ENCODE measurements around the gene CDH4. TPM values are rescaled to one million over a fixed set of nuclear protein-coding genes. Genes with fewer than 3 reads are reported as not detected.

CDH4 gene
- total RNA-seq, 1 experiment from 2014 or later = 25.0 TPM

DNA sequence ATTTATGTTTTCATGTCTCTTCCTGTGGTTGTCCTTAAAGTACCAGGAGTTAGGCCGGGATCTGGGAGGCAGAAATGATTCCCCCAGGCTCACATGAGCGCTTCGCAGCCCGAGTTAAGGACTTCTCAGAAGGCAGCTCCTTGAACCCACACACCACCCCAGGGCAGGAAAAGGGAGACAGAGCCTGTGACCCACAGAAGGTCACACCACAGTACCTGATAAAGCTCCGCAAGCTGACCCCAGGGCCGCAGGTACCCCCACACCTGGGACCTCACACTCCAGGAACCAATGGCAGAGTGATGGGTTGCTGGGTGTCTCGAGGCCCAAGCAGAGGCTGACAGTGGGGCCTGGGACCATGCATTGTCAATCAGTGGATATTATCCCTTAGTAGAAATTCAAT is 207.6 kb downstream of the CDH4 start:
- H3K9me3 Mint-ChIP-seq (ENCODE audit: unreplicated experiment) = peaks cover 16% of the 10 kb centered on the region
- no TSS peak for BruUV-seq (replicated peaks)
- TF ChIP-seq, protein P1, sequence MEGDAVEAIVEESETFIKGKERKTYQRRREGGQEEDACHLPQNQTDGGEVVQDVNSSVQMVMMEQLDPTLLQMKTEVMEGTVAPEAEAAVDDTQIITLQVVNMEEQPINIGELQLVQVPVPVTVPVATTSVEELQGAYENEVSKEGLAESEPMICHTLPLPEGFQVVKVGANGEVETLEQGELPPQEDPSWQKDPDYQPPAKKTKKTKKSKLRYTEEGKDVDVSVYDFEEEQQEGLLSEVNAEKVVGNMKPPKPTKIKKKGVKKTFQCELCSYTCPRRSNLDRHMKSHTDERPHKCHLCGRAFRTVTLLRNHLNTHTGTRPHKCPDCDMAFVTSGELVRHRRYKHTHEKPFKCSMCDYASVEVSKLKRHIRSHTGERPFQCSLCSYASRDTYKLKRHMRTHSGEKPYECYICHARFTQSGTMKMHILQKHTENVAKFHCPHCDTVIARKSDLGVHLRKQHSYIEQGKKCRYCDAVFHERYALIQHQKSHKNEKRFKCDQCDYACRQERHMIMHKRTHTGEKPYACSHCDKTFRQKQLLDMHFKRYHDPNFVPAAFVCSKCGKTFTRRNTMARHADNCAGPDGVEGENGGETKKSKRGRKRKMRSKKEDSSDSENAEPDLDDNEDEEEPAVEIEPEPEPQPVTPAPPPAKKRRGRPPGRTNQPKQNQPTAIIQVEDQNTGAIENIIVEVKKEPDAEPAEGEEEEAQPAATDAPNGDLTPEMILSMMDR (IDR thresholded peaks at IDR 0.05; ENCODE audit: unreplicated experiment) = no peak
- CTCF ChIA-PET = no interaction called here
- H3K27me3 Mint-ChIP-seq (ENCODE audit: insufficient read depth, unreplicated experiment) = no peaks in the 10 kb centered on the region
- H3K4me1 Mint-ChIP-seq (ENCODE audit: insufficient read depth, unreplicated experiment) = no peaks in the 10 kb centered on the region
- POLR2A ChIA-PET = no interaction called here
- H3K36me3 Mint-ChIP-seq (ENCODE audit: insufficient read depth, unreplicated experiment) = no peaks in the 10 kb centered on the region
- intact Hi-C loops (cut with micrococcal nuclease) = no loop called here
- no peak for DNase-seq (ENCODE audit: unreplicated experiment)
- no peak overlapping the region for H3K27ac Mint-ChIP-seq (ENCODE audit: low read depth, unreplicated experiment)
- H3K4me3 Mint-ChIP-seq (ENCODE audit: unreplicated experiment) = no peak overlapping the region

DNA sequence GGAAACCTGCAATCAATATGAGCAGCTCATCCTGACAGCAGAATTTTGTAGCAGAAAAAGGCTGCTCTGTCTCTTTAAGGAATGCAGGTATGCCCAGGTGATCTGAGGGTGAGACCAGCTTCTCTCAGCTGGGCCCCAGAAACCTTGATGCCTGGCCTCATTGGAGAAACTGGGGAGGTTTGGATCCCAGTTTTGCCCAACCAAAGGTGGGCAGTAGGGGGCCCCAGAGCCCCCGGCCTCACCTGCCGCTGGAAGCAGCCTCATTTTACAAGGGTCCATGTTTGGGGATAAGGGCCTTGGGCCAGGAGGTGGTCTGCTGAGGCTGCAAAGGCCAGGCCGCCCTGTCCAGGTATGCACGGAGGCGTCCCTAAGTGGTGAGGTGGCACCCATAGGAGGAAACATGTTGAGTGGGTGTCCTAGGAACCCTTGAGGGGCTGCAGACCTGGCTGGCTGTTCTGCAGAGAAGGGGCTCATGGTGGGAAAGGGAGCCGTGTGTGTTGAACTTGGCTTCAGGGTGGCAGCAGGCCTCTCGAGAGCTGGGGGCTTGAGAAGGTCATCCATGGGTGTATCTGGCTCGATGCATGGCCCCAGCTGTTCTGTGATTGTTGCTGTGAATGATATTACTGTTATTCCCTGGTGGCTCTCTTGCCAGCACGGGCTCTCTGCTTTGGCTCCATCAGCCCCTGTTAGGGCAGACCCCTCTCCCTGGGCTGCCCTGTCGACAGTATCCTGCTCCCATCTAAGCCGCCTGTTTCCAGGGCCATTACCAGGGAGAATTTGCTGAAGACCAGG is 208.4 kb downstream of the CDH4 start:
- Mint-ChIP-seq H3K36me3 (ENCODE audit: insufficient read depth, unreplicated experiment) (no peaks in the 10 kb centered on the region), H3K27ac (ENCODE audit: low read depth, unreplicated experiment) (no peak overlapping the region), H3K27me3 (ENCODE audit: insufficient read depth, unreplicated experiment) (no peaks in the 10 kb centered on the region), H3K9me3 (ENCODE audit: unreplicated experiment) (peaks cover 15% of the 10 kb centered on the region), H3K4me3 (ENCODE audit: unreplicated experiment) (no peak overlapping the region), H3K4me1 (ENCODE audit: insufficient read depth, unreplicated experiment) (no peaks in the 10 kb centered on the region)
- no TSS peak for BruUV-seq (replicated peaks)
- ChIA-PET POLR2A (no interaction called here), CTCF (no interaction called here)
- TF ChIP-seq, protein P1 (IDR thresholded peaks at IDR 0.05; ENCODE audit: unreplicated experiment) = no peak
- intact Hi-C loops (cut with micrococcal nuclease) = no loop called here
- DNase-seq (ENCODE audit: unreplicated experiment) = no peak

DNA sequence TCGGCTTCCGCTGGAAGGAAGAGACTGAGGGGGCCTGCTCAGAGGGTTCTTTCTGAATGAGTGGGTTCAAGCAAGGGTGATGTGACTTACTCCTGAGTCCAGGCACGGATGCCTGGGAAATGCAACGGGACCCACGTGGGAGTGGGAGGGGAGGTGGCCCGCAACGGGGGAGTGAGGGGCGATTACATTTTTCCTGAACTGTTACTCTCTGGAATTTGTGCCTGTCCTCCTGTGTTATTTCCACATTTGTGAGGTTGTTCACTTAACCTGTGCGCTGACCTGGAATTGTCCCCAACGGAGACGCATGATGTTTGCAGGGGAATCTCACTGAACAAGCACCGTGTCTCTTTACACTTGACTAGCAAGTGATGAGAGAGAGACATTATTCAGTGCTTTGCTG is 209.4 kb downstream of the CDH4 start:
- Mint-ChIP-seq H3K4me3 (ENCODE audit: unreplicated experiment) (no peak overlapping the region), H3K27me3 (ENCODE audit: insufficient read depth, unreplicated experiment) (no peaks in the 10 kb centered on the region), H3K9me3 (ENCODE audit: unreplicated experiment) (peaks cover 8% of the 10 kb centered on the region), H3K27ac (ENCODE audit: low read depth, unreplicated experiment) (no peak overlapping the region), H3K36me3 (ENCODE audit: insufficient read depth, unreplicated experiment) (no peaks in the 10 kb centered on the region), H3K4me1 (ENCODE audit: insufficient read depth, unreplicated experiment) (no peaks in the 10 kb centered on the region)
- ChIA-PET POLR2A (no interaction called here), CTCF (interaction anchor here (0.6 kb wide), 1 partner anchor 27 kb away, joined by 3 read pairs; no protein-coding TSS in a partner anchor)
- intact Hi-C loops (cut with micrococcal nuclease) = no loop called here
- TF ChIP-seq, protein P1 (IDR thresholded peaks at IDR 0.05; ENCODE audit: unreplicated experiment) = no peak
- DNase-seq (ENCODE audit: unreplicated experiment) = no peak
- no TSS peak for BruUV-seq (replicated peaks)

DNA sequence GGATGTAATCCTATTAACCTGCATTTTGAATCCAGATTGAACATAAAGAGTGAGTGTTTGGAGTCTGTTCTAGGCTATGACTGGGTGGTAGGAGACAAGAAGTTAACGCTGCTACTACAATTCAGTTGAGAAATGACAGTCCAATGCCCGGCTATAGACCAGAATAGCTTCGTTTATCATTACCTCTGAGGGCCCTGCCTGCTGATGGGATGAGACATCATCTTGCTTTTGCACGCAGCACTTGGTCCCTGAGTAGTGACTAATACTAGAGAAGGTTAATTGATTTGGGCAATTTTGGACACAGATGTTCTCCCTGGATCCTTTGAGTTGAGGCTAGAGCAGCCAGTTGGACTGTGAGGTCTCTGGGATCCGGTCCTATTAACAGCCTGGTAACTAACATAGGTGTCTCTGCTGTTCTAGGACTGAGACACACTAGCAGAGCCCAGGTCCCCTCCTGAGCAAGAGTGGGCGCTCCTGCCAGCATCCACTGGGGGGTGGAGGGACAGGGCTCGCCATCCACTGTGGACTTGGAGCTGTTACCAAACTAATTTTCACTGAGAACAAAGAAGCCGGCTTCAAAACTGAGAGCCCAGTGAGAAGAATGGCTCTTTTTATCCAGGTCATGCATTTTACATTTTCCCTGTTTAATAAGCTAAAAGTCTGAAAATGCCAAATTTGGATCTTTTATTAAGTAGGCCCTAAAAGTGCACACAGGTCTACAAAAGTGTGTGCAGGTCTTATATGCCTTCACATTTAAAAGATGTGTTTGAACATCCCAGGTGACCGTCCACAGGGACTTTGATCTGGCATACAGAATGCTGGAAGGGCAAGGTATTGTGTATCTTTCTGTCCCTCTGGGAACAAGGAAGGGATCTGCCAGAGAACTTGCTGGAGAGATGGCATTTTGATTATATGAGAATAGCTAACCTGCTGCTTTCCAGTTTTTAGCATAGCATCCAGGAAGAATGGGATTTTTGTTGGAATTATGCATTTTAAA is 212.5 kb downstream of the CDH4 start:
- ChIA-PET POLR2A (no interaction called here), CTCF (interaction anchor here (0.6 kb wide), 1 partner anchor 423 kb away, joined by 3 read pairs; no protein-coding TSS in a partner anchor)
- Mint-ChIP-seq H3K27me3 (ENCODE audit: insufficient read depth, unreplicated experiment) (no peaks in the 10 kb centered on the region), H3K4me1 (ENCODE audit: insufficient read depth, unreplicated experiment) (no peaks in the 10 kb centered on the region), H3K27ac (ENCODE audit: low read depth, unreplicated experiment) (no peak overlapping the region), H3K4me3 (ENCODE audit: unreplicated experiment) (no peak overlapping the region), H3K36me3 (ENCODE audit: insufficient read depth, unreplicated experiment) (no peaks in the 10 kb centered on the region), H3K9me3 (ENCODE audit: unreplicated experiment) (peaks cover 8% of the 10 kb centered on the region)
- no peak for DNase-seq (ENCODE audit: unreplicated experiment)
- intact Hi-C loops (cut with micrococcal nuclease) = no loop called here
- TF ChIP-seq, protein P1 (IDR thresholded peaks at IDR 0.05; ENCODE audit: unreplicated experiment) = no peak
- BruUV-seq (replicated peaks) = no TSS peak

Measured in MCF 10A (cell line).